ENCODE measurements around the gene CSTF1.
A peak's percentile ranks its signal among the peaks of the same experiment; 100 is the strongest.

DNA sequence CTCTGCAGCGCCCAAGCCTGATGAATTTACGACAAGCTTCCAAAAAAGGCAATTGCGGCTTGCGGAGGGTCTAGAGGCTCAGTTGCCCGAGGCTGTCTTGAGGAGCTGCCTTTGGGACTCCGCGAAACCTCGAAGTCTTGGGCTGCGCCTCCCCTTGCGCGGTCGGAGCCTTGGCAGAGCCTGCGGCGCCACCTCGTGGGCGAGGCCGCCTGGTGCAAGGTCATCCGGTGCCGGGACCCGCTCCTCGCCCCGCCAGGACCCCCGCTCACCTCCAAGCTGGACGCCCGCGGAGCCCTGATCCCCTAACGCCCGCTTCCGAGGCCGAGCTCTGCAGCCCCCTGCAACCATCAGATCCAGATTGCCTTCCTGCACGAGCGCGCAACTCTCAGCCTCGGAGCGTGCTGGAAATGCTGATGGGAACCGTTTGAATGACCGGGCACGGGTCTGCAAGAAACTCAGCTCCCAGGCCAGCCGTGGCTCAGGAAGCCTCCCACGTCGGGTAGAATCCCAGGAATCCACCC, 48.5 kb upstream of the CSTF1 start:
- TF ChIP-seq, protein P1, sequence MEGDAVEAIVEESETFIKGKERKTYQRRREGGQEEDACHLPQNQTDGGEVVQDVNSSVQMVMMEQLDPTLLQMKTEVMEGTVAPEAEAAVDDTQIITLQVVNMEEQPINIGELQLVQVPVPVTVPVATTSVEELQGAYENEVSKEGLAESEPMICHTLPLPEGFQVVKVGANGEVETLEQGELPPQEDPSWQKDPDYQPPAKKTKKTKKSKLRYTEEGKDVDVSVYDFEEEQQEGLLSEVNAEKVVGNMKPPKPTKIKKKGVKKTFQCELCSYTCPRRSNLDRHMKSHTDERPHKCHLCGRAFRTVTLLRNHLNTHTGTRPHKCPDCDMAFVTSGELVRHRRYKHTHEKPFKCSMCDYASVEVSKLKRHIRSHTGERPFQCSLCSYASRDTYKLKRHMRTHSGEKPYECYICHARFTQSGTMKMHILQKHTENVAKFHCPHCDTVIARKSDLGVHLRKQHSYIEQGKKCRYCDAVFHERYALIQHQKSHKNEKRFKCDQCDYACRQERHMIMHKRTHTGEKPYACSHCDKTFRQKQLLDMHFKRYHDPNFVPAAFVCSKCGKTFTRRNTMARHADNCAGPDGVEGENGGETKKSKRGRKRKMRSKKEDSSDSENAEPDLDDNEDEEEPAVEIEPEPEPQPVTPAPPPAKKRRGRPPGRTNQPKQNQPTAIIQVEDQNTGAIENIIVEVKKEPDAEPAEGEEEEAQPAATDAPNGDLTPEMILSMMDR (IDR thresholded peaks at IDR 0.05): peak; percentile 23 to 51 (median 50)
- TF ChIP-seq POLR2A (IDR thresholded peaks at IDR 0.05) (no peak), POLR2AphosphoS5 (IDR thresholded peaks at IDR 0.05) (no peak), EP300 (IDR thresholded peaks at IDR 0.05; ENCODE audit: low read depth) (no peak)

All from transverse colon (tissue), 4 donors.